DMS79 treated with DMSO at 0.1 percent for 48 hours (cell line): ENCODE results near the gene FAM20B.
"Not testable (repeated sequence)": the region's sequence is repeated elsewhere in the genome, so short reads cannot be mapped to it uniquely, and the experiment has no call there.

Source experiments
- DNase-seq: peaks from one replicate; lab custom pipeline; 2025; lab: John Stamatoyannopoulos, UW

Gene FAM20B

GRCh38 chr1:179023946-179024650, 1.6 kb upstream of the FAM20B start:
- DNase-seq: no peak

- DNase-seq: peak; percentile 46
Observed at GRCh38 chr1:179025975-179026812, 500 bp downstream of the FAM20B start.

- DNase-seq: peak; percentile 40
Observed at GRCh38 chr1:179026813-179027669, 1.3 kb downstream of the FAM20B start.

- no peak for DNase-seq
Observed at GRCh38 chr1:179029321-179029759, 3.6 kb downstream of the FAM20B start.

- DNase-seq: no peak
Observed at GRCh38 chr1:179030130-179030529, 4.4 kb downstream of the FAM20B start.

GRCh38 chr1:179030683-179031082, 5.0 kb downstream of the FAM20B start:
- DNase-seq: no peak

- DNase-seq: no peak
Observed at GRCh38 chr1:179031284-179031683, 5.6 kb downstream of the FAM20B start.

GRCh38 chr1:179031855-179032513, 6.3 kb downstream of the FAM20B start:
- DNase-seq: no peak

- peak; percentile 17 for DNase-seq
Observed at GRCh38 chr1:179034720-179035119, 9.0 kb downstream of the FAM20B start.

GRCh38 chr1:179036844-179037465, 11.3 kb downstream of the FAM20B start:
- no peak for DNase-seq

GRCh38 chr1:179038528-179039281, 13.0 kb downstream of the FAM20B start:
- peak; percentile 10 for DNase-seq

- DNase-seq: not testable (repeated sequence)
Observed at GRCh38 chr1:179039502-179040174, 13.9 kb downstream of the FAM20B start.

- DNase-seq: not testable (repeated sequence)
Observed at GRCh38 chr1:179040175-179040551, 14.5 kb downstream of the FAM20B start.

GRCh38 chr1:179042087-179042486, 16.4 kb downstream of the FAM20B start:
- DNase-seq: no peak

GRCh38 chr1:179042700-179043099, 17.0 kb downstream of the FAM20B start:
- DNase-seq: no peak

GRCh38 chr1:179043266-179043665, 17.6 kb downstream of the FAM20B start:
- no peak for DNase-seq

GRCh38 chr1:179043907-179044306, 18.2 kb downstream of the FAM20B start:
- DNase-seq: no peak

- no peak for DNase-seq
Observed at GRCh38 chr1:179046808-179047635, 21.3 kb downstream of the FAM20B start.

GRCh38 chr1:179047636-179047997, 21.9 kb downstream of the FAM20B start:
- DNase-seq: peak; percentile 27
